ENCODE results near the gene ATP8A2.
A peak's percentile ranks its signal among the peaks of the same experiment; 100 is the strongest.

Gene ATP8A2

DNA sequence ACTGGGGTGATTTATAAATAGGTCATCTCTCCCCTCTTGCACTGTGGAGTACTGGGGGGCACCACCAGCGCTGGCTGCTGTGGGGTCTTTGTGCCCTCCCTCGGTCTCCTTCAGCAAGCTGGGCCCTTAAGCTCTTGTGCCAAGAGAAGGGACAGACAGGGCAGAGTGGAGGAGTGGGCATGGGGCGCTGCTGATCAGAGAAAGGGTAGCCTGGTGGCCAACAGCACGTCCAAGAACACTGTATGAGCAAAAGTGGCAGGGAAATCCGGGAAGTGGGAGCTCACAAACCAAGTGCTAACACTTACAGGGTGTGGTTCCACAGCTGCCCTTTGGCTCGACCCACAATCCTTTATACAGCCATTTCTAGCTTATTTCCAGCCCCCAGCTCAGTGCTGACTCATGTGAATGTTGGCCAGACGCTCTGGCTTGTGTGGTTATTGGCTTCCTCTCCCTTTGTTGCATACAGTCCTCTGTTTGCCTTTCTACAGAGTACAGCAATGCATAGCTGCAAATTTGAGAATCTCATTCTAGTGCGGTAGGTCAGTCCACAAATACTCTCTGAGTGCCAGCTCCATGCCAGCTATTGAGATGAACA is 381.3 kb downstream of the ATP8A2 start:
- peaks cover 9% of the 10 kb centered on the region for H3K4me1 ChIP-seq (ENCODE audit: insufficient read depth, poor library complexity, severe bottlenecking)
- DNase-seq (ENCODE audit: low spot score) (no peak), ATAC-seq (ENCODE audit: low read depth) (peak; percentile 98)
- TF ChIP-seq CTCF (IDR thresholded peaks at IDR 0.05; ENCODE audit: poor library complexity, severe bottlenecking), result no peak
- H3K27ac ChIP-seq (ENCODE audit: poor library complexity, severe bottlenecking), result peak overlapping the region; percentile 19
- H3K9me3 ChIP-seq (ENCODE audit: severe bottlenecking), result no peaks in the 10 kb centered on the region
- no peak overlapping the region for H3K4me3 ChIP-seq (ENCODE audit: severe bottlenecking)
- no peaks in the 10 kb centered on the region for H3K36me3 ChIP-seq (ENCODE audit: low read depth)
- H3K27me3 ChIP-seq (ENCODE audit: insufficient read depth, poor library complexity, severe bottlenecking), result no peaks in the 10 kb centered on the region

GRCh38 chr13:25753976-25754375 is 382.2 kb downstream of the ATP8A2 start:
- H3K36me3 ChIP-seq (ENCODE audit: low read depth), result no peaks in the 10 kb centered on the region
- no peak overlapping the region for H3K27ac ChIP-seq (ENCODE audit: poor library complexity, severe bottlenecking)
- no peaks in the 10 kb centered on the region for H3K9me3 ChIP-seq (ENCODE audit: severe bottlenecking)
- H3K4me3 ChIP-seq (ENCODE audit: severe bottlenecking), result no peak overlapping the region
- no peak for ATAC-seq (ENCODE audit: low read depth)
- H3K4me1 ChIP-seq (ENCODE audit: insufficient read depth, poor library complexity, severe bottlenecking), result peaks cover 9% of the 10 kb centered on the region
- TF ChIP-seq CTCF (IDR thresholded peaks at IDR 0.05; ENCODE audit: poor library complexity, severe bottlenecking), result no peak
- no peaks in the 10 kb centered on the region for H3K27me3 ChIP-seq (ENCODE audit: insufficient read depth, poor library complexity, severe bottlenecking)
- DNase-seq (ENCODE audit: low spot score), result no peak

DNA sequence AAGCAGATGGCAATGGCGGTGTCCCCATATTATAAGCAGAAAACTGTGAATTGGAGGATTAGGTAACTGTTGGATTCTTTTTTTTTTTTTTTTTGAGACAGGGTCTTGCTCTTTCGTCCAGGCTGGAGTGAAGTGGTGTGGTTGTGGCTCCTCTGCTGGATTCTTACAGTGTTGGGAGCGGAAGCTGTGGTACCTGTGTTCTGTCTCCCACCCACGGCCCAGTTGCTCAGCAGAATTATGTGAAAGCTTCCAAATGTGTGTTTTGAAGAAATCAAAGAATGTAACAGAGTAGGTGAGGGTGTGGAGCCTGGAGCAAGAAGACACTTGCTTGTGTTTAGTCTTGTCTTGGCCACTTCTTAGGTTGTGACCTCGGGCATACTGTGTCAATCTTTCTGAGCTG is 384.5 kb downstream of the ATP8A2 start:
- H3K4me1 ChIP-seq (ENCODE audit: insufficient read depth, poor library complexity, severe bottlenecking), result peaks cover 9% of the 10 kb centered on the region
- no peak overlapping the region for H3K27ac ChIP-seq (ENCODE audit: poor library complexity, severe bottlenecking)
- DNase-seq (ENCODE audit: low spot score) (no peak), ATAC-seq (ENCODE audit: low read depth) (no peak)
- no peak for TF ChIP-seq CTCF (IDR thresholded peaks at IDR 0.05; ENCODE audit: poor library complexity, severe bottlenecking)
- H3K4me3 ChIP-seq (ENCODE audit: severe bottlenecking), result no peak overlapping the region
- H3K27me3 ChIP-seq (ENCODE audit: insufficient read depth, poor library complexity, severe bottlenecking), result no peaks in the 10 kb centered on the region
- H3K9me3 ChIP-seq (ENCODE audit: severe bottlenecking), result no peaks in the 10 kb centered on the region
- no peaks in the 10 kb centered on the region for H3K36me3 ChIP-seq (ENCODE audit: low read depth)

- no peak for TF ChIP-seq CTCF (IDR thresholded peaks at IDR 0.05; ENCODE audit: poor library complexity, severe bottlenecking)
- H3K27me3 ChIP-seq (ENCODE audit: insufficient read depth, poor library complexity, severe bottlenecking), result no peaks in the 10 kb centered on the region
Observed at GRCh38 chr13:25756912-25757311, 385.1 kb downstream of the ATP8A2 start.

DNA sequence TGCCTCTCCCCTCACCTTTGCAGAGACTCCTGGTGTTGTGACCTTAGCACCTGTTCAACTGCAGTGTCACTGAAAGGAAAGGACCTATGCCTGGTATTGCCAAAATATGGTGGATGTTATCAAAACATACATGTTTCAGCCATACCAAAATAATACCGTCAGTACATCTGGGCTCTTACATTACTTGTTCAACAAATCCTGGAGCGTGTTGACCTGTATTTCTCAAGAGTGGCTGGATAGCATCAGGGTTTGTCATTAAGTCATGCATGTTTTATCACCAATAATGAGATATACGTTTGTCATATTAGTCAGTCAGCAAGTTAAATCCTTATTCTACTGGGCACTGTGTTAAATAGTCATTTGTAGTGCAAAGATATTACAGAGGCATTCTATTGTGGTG is 389.3 kb downstream of the ATP8A2 start:
- no peak for DNase-seq (ENCODE audit: low spot score)
- no peak for TF ChIP-seq CTCF (IDR thresholded peaks at IDR 0.05; ENCODE audit: poor library complexity, severe bottlenecking)
- Histone ChIP-seq H3K9me3 (ENCODE audit: severe bottlenecking) (no peaks in the 10 kb centered on the region), H3K27ac (ENCODE audit: poor library complexity, severe bottlenecking) (no peak overlapping the region), H3K4me1 (ENCODE audit: insufficient read depth, poor library complexity, severe bottlenecking) (no peaks in the 10 kb centered on the region), H3K27me3 (ENCODE audit: insufficient read depth, poor library complexity, severe bottlenecking) (no peaks in the 10 kb centered on the region), H3K4me3 (ENCODE audit: severe bottlenecking) (no peak overlapping the region), H3K36me3 (ENCODE audit: low read depth) (no peaks in the 10 kb centered on the region)
- ATAC-seq (ENCODE audit: low read depth), result no peak

More at GRCh38 chr13:25756912-25757311, 385.1 kb downstream of the ATP8A2 start:
- Histone ChIP-seq H3K4me3 (ENCODE audit: severe bottlenecking) (no peak overlapping the region), H3K27ac (ENCODE audit: poor library complexity, severe bottlenecking) (no peak overlapping the region), H3K9me3 (ENCODE audit: severe bottlenecking) (no peaks in the 10 kb centered on the region), H3K4me1 (ENCODE audit: insufficient read depth, poor library complexity, severe bottlenecking) (peaks cover 9% of the 10 kb centered on the region), H3K36me3 (ENCODE audit: low read depth) (no peaks in the 10 kb centered on the region)
- DNase-seq (ENCODE audit: low spot score) (no peak), ATAC-seq (ENCODE audit: low read depth) (no peak)

Measured in RWPE2 (cell line).